Upper lobe of right lung (tissue), 1 donor: ENCODE results near the gene LITAFD. TPM values are rescaled to one million over a fixed set of nuclear protein-coding genes. Genes with fewer than 3 reads are reported as not detected.
A peak's percentile ranks its signal among the peaks of the same experiment; 100 is the strongest.

Source experiments
- ATAC-seq: fragments of 200-7000 bp; cut with Tn5 transposase; one replicate; pipeline ENCODE4 v1.9.1; 2020; ENCODE audit warnings: mild to moderate bottlenecking, moderate library complexity
- DNase-seq: peaks from one replicate; pipeline ENCODE4 v3.0.0-alpha.2; 2020
- H3K27ac ChIP-seq: fragments of 200-600 bp; one replicate; pipeline ENCODE4 v1.8.0; 2022
- H3K27me3 ChIP-seq: fragments of 200-600 bp; one replicate; pipeline ENCODE4 v1.8.0; 2022; ENCODE audit warnings: mild to moderate bottlenecking
- H3K36me3 ChIP-seq: fragments of 200-600 bp; one replicate; pipeline ENCODE4 v1.8.0; 2022
- H3K4me1 ChIP-seq: fragments of 200-600 bp; one replicate; pipeline ENCODE4 v1.8.0; 2022
- H3K4me3 ChIP-seq: fragments of 200-600 bp; one replicate; pipeline ENCODE4 v1.8.0; 2022; ENCODE audit warnings: mild to moderate bottlenecking
- H3K9me3 ChIP-seq: fragments of 200-600 bp; one replicate; pipeline ENCODE4 v1.8.0; 2022
- intact Hi-C: fragments of 100-400 bp; cut with DNase I; formaldehyde crosslinking; loops from one replicate; pipeline ENCODE4 v1.11.0; 2022
- total RNA-seq: library from RNA; stranded (reverse); fragmentation: NEBNext Ultra II Directional; extraction: Animal tissue kit (Norgen Biotek cat#: 25700); gene quantifications from one replicate; pipeline ENCODE4 v1.2.1, GENCODE V29; 2021
- TF ChIP-seq, protein P1 (sequence below): fragments of 200-600 bp; IDR thresholded peaks from one replicate; pipeline ENCODE4 v1.8.0; 2022; ENCODE audit warnings: antibody characterized with exemption
- donor health status: DM: no; HTN: yes; CAD: no; lungs with severe emphysema.

LITAFD gene
- total RNA-seq, 1 donor from 2014 or later = not detected

DNA sequence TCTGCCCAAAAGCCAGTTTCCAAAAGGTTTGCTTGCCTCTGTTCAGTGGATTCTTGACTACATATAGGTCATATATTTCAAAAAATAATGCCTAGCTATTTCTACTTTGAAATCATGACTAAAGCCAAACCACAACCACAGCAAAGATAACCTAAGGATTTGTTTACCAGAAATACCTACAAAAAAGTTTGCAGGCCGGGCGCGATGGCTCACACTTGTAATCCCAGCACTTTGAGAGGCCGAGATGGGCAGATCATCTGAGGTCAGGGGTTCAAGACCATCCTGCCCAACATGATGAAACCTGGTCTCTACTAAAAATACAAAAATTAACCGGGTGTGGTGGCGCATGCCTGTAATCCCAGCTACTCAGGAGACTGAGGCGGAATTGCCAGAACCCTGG is 28.5 kb upstream of the LITAFD start:
- ATAC-seq (no peak), DNase-seq (peak; percentile 23)
- intact Hi-C loops = no loop called here
- no peaks in the 10 kb centered on the region for H3K27me3 ChIP-seq
- TF ChIP-seq, protein P1, sequence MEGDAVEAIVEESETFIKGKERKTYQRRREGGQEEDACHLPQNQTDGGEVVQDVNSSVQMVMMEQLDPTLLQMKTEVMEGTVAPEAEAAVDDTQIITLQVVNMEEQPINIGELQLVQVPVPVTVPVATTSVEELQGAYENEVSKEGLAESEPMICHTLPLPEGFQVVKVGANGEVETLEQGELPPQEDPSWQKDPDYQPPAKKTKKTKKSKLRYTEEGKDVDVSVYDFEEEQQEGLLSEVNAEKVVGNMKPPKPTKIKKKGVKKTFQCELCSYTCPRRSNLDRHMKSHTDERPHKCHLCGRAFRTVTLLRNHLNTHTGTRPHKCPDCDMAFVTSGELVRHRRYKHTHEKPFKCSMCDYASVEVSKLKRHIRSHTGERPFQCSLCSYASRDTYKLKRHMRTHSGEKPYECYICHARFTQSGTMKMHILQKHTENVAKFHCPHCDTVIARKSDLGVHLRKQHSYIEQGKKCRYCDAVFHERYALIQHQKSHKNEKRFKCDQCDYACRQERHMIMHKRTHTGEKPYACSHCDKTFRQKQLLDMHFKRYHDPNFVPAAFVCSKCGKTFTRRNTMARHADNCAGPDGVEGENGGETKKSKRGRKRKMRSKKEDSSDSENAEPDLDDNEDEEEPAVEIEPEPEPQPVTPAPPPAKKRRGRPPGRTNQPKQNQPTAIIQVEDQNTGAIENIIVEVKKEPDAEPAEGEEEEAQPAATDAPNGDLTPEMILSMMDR = no peak
- H3K4me3 ChIP-seq = no peak overlapping the region
- H3K9me3 ChIP-seq = no peaks in the 10 kb centered on the region
- peaks cover 28% of the 10 kb centered on the region for H3K4me1 ChIP-seq
- H3K27ac ChIP-seq = no peak overlapping the region
- H3K36me3 ChIP-seq = peaks cover 67% of the 10 kb centered on the region

DNA sequence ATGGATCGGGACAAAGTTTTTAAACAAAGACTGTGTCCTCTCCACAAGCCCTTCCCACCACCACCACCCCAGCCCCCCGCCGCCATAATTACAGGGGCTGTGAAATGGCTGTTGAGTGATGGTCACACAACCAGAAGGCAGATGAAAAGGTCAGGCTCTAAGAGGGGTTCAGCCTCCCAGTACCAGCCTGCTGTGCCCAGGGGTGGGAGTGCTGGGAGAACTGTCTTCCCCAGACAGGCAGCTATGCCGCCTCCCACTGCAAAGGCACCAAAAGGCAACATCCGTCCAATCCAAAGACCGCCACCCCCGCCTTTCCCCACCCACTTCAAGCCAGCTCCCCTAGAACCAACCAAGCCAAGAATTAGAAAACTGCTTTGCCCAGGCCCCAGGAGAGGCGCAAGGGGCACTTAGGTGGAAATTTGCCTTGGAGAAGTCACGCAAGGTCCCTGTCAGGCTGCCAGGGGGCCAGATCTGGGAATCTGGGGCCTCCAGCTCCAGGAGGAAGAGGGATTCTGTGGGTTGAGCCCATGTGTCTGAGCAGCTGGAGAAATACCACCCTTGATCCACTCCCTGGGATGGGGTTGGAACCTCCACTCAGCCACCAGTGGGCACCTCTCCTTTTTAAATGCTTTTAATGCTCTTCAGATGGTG is 27.7 kb upstream of the LITAFD start:
- ATAC-seq = no peak
- no peak overlapping the region for H3K4me3 ChIP-seq
- H3K4me1 ChIP-seq = peaks cover 25% of the 10 kb centered on the region
- no peaks in the 10 kb centered on the region for H3K27me3 ChIP-seq
- no peak overlapping the region for H3K27ac ChIP-seq
- H3K9me3 ChIP-seq = no peaks in the 10 kb centered on the region
- DNase-seq = peak; percentile 31
- H3K36me3 ChIP-seq = peaks cover 66% of the 10 kb centered on the region
- TF ChIP-seq, protein P1 = no peak
- intact Hi-C loops = no loop called here

DNA sequence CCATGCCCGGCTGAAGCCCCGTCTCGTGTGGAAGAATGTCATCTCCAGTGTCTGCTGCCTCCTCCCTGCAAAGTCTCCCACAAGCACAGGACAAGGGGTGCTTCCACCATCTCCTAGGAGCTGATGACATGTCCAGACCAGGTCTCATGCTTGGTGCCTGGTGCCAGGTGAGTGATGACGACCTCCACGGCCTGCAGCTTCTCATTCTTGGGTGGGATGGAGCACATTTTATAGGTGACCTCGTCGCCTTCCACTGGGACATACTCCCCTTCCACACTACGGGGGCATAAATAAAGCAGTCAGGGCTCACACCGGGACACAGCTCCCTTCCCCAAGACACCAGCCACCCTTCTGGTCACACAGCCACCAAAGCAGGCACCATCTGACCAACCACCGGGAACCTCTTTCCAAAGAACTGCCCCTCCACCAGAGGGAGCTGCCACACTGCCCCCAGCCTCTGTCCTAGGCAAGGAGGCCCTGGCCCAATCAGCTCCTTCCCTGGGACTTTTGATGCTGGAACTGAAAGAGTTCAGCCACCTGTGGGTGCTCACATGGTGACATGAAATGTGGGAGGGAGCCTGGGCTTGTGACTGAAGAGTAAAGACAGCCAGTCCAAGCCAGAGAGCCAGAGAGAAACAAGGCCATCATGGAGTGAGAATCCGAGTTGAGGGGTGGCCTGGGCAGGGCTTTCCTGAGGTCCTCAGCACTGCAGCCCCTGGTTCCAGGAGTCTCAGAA is 26.9 kb upstream of the LITAFD start:
- Histone ChIP-seq H3K27ac (peak overlapping the region; percentile 24), H3K4me1 (peaks cover 23% of the 10 kb centered on the region), H3K27me3 (no peaks in the 10 kb centered on the region), H3K36me3 (peaks cover 58% of the 10 kb centered on the region), H3K9me3 (no peaks in the 10 kb centered on the region), H3K4me3 (no peak overlapping the region)
- peak; percentile 35 for DNase-seq
- intact Hi-C loops = no loop called here
- no peak for ATAC-seq
- TF ChIP-seq, protein P1 = peak; percentile 10

DNA sequence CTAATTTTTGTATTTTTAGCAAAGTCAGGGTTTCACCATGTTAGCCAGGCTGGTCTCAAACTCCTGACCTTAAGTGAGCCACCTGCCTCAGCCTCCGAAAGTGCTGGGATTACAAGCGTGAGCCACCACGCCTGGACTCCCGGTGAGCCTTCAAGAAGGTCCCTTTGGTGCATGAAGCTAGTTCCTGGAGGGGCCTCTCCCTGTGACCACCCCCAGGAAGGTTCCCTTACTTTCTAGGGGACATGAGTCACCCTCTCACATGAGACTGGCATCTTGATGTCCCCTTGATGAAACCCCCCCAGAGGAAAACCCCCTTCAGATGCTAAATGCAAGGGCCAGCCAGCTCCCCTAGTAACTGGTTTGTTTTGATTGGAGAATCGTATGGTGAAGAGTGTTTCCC is 26.2 kb upstream of the LITAFD start:
- Histone ChIP-seq H3K36me3 (peaks cover 56% of the 10 kb centered on the region), H3K4me3 (no peak overlapping the region), H3K9me3 (no peaks in the 10 kb centered on the region), H3K27me3 (no peaks in the 10 kb centered on the region), H3K27ac (peak overlapping the region; percentile 24), H3K4me1 (peaks cover 27% of the 10 kb centered on the region)
- ATAC-seq (no peak), DNase-seq (peak; percentile 48)
- TF ChIP-seq, protein P1 = no peak
- intact Hi-C loops = no loop called here

DNA sequence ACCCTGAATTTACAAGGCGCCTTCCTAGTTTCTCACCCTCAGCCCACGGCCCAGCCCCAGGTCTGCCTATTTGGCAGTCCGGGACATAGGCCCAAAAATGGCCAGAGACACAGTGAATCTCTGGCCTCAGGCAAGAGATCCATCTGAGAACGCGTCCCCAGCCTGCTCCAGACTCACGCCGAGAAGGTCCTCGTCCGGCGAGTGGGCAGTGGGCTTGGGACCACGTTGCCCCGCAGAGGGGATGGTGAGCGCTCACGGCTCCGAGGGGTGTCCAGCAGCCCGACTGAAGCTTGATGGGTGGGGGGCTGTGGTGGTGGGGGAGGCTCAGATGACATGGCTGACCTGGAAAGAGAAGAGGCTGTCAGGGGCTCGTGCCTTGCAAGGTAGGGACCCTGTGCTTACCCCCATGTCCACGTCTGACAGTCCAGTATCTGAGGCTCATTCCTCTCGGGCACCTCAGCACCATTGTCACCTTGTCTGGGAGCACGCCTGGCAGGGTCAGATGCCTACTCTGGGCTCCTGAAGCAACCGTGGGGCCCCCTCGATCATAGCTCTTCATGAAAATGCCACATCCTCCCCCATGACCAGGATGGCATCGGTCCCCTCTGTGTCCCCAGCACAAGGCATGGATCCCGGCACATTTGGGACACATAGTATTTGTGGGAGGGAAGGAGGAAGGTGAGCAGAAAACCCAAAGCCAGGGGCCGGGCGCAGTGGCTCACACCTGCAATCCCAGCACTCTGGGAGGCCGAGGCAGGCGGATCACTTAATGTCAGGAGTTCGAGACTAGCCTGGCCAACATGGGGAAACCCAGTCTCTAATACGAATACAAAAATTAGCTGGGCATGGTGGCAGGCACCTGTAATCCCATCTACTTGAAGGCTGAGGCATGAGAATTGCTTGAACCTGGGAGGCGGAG is 22.9 kb upstream of the LITAFD start:
- Histone ChIP-seq H3K4me3 (no peak overlapping the region), H3K4me1 (peaks cover 44% of the 10 kb centered on the region), H3K36me3 (peaks cover 34% of the 10 kb centered on the region), H3K27ac (peak overlapping the region; percentile 33), H3K9me3 (no peaks in the 10 kb centered on the region), H3K27me3 (no peaks in the 10 kb centered on the region)
- ATAC-seq (no peak), DNase-seq (peak; percentile 40)
- intact Hi-C loops = no loop called here
- TF ChIP-seq, protein P1 = no peak
